ENCODE measurements around the gene NR3C1.
"Not testable (repeated sequence)": the region's sequence is repeated elsewhere in the genome, so short reads cannot be mapped to it uniquely, and the experiment has no call there.

NR3C1 gene

DNA sequence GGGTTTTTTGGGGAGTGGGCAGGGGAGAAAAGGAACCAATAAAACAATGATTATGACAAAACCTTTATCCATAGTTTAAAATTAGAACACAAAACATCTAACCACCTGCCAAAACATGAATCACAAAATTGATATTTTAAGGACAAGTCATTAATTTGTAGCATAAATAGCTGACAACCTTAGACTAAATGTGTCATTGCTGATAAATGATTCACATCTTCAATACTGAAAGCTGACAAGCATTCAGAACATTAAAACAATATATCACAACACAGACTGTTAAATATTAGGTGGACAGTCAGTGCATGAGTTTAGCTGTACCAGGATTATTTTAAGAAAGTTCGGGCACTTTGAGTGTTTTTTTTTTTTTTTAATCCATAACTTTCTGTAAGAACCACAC, 71.5 kb downstream of the NR3C1 start:
- Histone ChIP-seq H3K27ac (ENCODE audit: low read length) (no peak overlapping the region), H3K4me3 (ENCODE audit: low read length) (no peak overlapping the region), H3K36me3 (replicated peaks; ENCODE audit: insufficient read depth, low read length) (no peaks in the 10 kb centered on the region), H3K27me3 (replicated peaks; ENCODE audit: insufficient read depth, low read length) (no peaks in the 10 kb centered on the region), H3K9me3 (replicated peaks; ENCODE audit: insufficient read depth, low read length) (no peaks in the 10 kb centered on the region), H3K9ac (ENCODE audit: low read length) (no peak overlapping the region), H3F3A (ENCODE audit: insufficient read depth, low read length) (no peaks in the 10 kb centered on the region), H3K4me2 (ENCODE audit: low read depth, low read length) (no peak overlapping the region), H3K9me2 (replicated peaks; ENCODE audit: insufficient read depth, low read length) (no peaks in the 10 kb centered on the region), H4K20me1 (ENCODE audit: insufficient read depth, low read length) (peaks cover 19% of the 10 kb centered on the region), H3K79me2 (ENCODE audit: low read length) (peaks cover 87% of the 10 kb centered on the region), H2AFZ (ENCODE audit: low read length) (no peak overlapping the region), H3K4me1 (ENCODE audit: low read length) (peaks cover 9% of the 10 kb centered on the region)
- DNase-seq = no peak
- TF ChIP-seq EZH2phosphoT487 (IDR thresholded peaks at IDR 0.05; ENCODE audit: low read length) (no peak), EZH2 (optimal IDR thresholded peaks at IDR 0.05; ENCODE audit: low read depth, low read length) (no peak)
- TF ChIP-seq, protein P1, sequence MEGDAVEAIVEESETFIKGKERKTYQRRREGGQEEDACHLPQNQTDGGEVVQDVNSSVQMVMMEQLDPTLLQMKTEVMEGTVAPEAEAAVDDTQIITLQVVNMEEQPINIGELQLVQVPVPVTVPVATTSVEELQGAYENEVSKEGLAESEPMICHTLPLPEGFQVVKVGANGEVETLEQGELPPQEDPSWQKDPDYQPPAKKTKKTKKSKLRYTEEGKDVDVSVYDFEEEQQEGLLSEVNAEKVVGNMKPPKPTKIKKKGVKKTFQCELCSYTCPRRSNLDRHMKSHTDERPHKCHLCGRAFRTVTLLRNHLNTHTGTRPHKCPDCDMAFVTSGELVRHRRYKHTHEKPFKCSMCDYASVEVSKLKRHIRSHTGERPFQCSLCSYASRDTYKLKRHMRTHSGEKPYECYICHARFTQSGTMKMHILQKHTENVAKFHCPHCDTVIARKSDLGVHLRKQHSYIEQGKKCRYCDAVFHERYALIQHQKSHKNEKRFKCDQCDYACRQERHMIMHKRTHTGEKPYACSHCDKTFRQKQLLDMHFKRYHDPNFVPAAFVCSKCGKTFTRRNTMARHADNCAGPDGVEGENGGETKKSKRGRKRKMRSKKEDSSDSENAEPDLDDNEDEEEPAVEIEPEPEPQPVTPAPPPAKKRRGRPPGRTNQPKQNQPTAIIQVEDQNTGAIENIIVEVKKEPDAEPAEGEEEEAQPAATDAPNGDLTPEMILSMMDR (IDR thresholded peaks at IDR 0.05; ENCODE audit: low read length) = no peak

DNA sequence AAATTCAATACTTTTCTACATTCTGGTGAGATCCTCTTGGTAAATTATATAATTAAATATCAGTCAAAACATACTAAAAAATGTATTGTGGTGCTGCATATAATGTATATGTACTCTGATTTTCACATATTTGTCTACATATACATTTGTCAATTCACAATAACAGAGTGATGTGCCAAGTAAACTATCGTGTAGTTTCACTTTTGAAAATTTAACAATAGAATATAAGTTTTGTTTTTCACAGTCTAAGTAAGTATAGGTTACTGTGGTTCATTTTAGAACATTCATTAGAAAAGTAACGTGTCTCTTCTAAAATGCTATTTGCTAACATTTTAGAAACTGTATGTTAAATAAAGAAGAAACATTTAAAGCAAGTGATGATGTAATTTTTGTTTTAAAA, 73.6 kb downstream of the NR3C1 start:
- H3K9me3 ChIP-seq (replicated peaks; ENCODE audit: insufficient read depth, low read length) = no peaks in the 10 kb centered on the region
- no peak overlapping the region for H3K27ac ChIP-seq (ENCODE audit: low read length)
- peaks cover 9% of the 10 kb centered on the region for H3K4me1 ChIP-seq (ENCODE audit: low read length)
- peaks cover 87% of the 10 kb centered on the region for H3K79me2 ChIP-seq (ENCODE audit: low read length)
- DNase-seq = no peak
- H3F3A ChIP-seq (ENCODE audit: insufficient read depth, low read length) = no peaks in the 10 kb centered on the region
- H3K36me3 ChIP-seq (replicated peaks; ENCODE audit: insufficient read depth, low read length) = no peaks in the 10 kb centered on the region
- TF ChIP-seq EZH2 (optimal IDR thresholded peaks at IDR 0.05; ENCODE audit: low read depth, low read length) (no peak), EZH2phosphoT487 (IDR thresholded peaks at IDR 0.05; ENCODE audit: low read length) (no peak)
- TF ChIP-seq, protein P1 (IDR thresholded peaks at IDR 0.05; ENCODE audit: low read length) = no peak
- H3K4me3 ChIP-seq (ENCODE audit: low read length) = no peak overlapping the region
- H3K4me2 ChIP-seq (ENCODE audit: low read depth, low read length) = peak overlapping the region; percentile 21; the same call in 1 of the 2 replicates
- peaks cover 15% of the 10 kb centered on the region for H4K20me1 ChIP-seq (ENCODE audit: insufficient read depth, low read length)
- H3K27me3 ChIP-seq (replicated peaks; ENCODE audit: insufficient read depth, low read length) = no peaks in the 10 kb centered on the region
- H3K9ac ChIP-seq (ENCODE audit: low read length) = no peak overlapping the region
- H2AFZ ChIP-seq (ENCODE audit: low read length) = no peak overlapping the region
- no peaks in the 10 kb centered on the region for H3K9me2 ChIP-seq (replicated peaks; ENCODE audit: insufficient read depth, low read length)

DNA sequence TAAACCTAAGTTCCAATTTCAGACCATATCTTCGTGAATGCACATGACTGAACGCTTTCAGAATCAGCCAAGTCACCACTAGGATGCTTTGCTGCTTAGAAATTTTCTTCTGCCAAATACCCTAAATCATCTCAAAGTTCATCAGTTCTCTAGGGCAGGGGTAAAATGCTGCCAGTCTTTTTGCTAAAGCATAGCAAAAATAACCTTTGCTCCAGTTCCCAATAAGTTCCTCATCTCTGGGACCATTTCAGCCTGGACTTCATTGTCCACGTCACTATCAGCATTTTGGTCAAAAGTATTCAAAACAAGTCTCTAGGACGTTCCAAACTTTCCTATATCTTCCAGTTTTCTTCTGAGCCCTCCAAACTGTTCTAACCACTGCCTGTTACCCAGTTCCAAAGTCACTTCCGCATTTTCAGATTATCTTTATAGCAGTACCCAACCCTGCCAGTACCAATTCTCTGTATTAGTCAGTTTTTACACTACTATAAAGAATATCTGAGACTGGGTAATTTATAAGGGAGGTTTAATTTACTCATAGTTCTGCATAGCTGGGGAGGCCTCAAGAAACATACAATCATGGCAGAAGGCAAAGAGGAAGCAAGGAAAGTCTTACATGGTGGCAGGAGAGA, 74.8 kb downstream of the NR3C1 start:
- Histone ChIP-seq H3K9ac (ENCODE audit: low read length) (no peak overlapping the region), H3K27me3 (replicated peaks; ENCODE audit: insufficient read depth, low read length) (no peaks in the 10 kb centered on the region), H3K4me2 (ENCODE audit: low read depth, low read length) (no peak overlapping the region), H2AFZ (ENCODE audit: low read length) (no peak overlapping the region), H3K4me1 (ENCODE audit: low read length) (peaks cover 9% of the 10 kb centered on the region), H4K20me1 (ENCODE audit: insufficient read depth, low read length) (peaks cover 12% of the 10 kb centered on the region), H3K9me3 (replicated peaks; ENCODE audit: insufficient read depth, low read length) (no peaks in the 10 kb centered on the region), H3K27ac (ENCODE audit: low read length) (no peak overlapping the region), H3K4me3 (ENCODE audit: low read length) (no peak overlapping the region), H3F3A (ENCODE audit: insufficient read depth, low read length) (no peaks in the 10 kb centered on the region), H3K36me3 (replicated peaks; ENCODE audit: insufficient read depth, low read length) (no peaks in the 10 kb centered on the region), H3K79me2 (ENCODE audit: low read length) (peaks cover 91% of the 10 kb centered on the region), H3K9me2 (replicated peaks; ENCODE audit: insufficient read depth, low read length) (no peaks in the 10 kb centered on the region)
- TF ChIP-seq, protein P1 (IDR thresholded peaks at IDR 0.05; ENCODE audit: low read length) = no peak
- no peak for TF ChIP-seq EZH2phosphoT487 (IDR thresholded peaks at IDR 0.05; ENCODE audit: low read length)
- no peak for DNase-seq

DNA sequence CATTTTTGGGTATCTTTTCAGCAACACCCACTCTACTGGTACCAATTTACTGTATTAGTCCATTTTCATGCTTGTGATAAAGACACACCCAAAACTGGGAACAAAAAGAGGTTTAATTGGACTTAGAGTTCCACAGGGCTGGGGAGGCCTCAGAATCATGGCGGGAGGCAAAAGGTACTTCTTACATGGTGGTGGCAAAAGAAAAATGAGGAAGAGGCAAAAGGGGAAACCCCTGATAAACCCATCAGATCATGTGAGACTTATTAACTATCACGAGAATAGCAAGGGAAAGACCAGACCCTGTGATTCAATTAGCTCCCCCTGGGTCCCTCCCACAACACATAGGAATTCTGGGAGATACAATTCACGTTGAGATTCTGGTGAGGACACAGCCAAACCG, 78.4 kb downstream of the NR3C1 start:
- not testable (repeated sequence) for H3F3A ChIP-seq (ENCODE audit: insufficient read depth, low read length); H3K27me3 ChIP-seq (replicated peaks; ENCODE audit: insufficient read depth, low read length); H2AFZ ChIP-seq (ENCODE audit: low read length); H3K4me3 ChIP-seq (ENCODE audit: low read length); H3K36me3 ChIP-seq (replicated peaks; ENCODE audit: insufficient read depth, low read length); H3K9me3 ChIP-seq (replicated peaks; ENCODE audit: insufficient read depth, low read length); H3K4me2 ChIP-seq (ENCODE audit: low read depth, low read length); DNase-seq; H4K20me1 ChIP-seq (ENCODE audit: insufficient read depth, low read length); H3K9ac ChIP-seq (ENCODE audit: low read length); H3K9me2 ChIP-seq (replicated peaks; ENCODE audit: insufficient read depth, low read length); H3K27ac ChIP-seq (ENCODE audit: low read length)
- Histone ChIP-seq H3K4me1 (ENCODE audit: low read length) (peaks cover 11% of the 10 kb centered on the region; the same call in 1 of the 2 replicates), H3K79me2 (ENCODE audit: low read length) (peaks cover 100% of the 10 kb centered on the region)

DNA sequence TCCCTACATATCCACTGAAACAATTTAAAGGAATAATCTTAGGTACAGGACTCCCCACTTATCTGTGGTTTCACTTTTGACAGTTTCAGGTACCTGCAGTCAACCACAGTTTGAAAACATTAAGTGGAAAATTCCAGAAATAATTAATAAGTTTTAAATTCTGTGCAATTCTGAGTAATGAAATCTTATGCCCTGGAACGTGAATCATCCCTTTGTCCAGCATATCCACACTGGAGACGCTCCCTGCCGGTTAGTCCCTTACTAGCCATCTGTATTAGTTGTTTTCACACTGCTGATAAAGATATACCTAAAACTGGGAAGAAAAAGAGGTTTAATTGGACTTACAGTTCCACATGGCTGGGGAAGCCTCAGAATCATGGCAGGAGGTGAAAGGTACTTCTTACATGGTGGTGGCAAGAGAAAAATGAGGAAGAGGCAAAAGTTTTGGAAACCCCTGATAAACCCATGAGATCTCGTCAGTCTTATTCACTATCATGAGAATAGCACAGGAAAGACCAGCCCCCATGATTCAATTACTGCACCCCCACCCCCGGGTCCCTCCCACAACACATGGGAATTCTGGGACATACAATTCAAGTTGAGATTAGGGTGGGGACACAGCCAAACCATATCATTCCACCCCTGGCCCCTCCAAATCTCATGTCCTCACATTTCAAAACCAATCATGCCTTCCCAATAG, 80.4 kb downstream of the NR3C1 start:
- DNase-seq; H3K4me1 ChIP-seq (ENCODE audit: low read length); H3K9me3 ChIP-seq (replicated peaks; ENCODE audit: insufficient read depth, low read length); H3K9ac ChIP-seq (ENCODE audit: low read length); H3K9me2 ChIP-seq (replicated peaks; ENCODE audit: insufficient read depth, low read length); H3F3A ChIP-seq (ENCODE audit: insufficient read depth, low read length); H2AFZ ChIP-seq (ENCODE audit: low read length); H3K36me3 ChIP-seq (replicated peaks; ENCODE audit: insufficient read depth, low read length); H3K27me3 ChIP-seq (replicated peaks; ENCODE audit: insufficient read depth, low read length); H3K4me2 ChIP-seq (ENCODE audit: low read depth, low read length); H3K27ac ChIP-seq (ENCODE audit: low read length); H3K4me3 ChIP-seq (ENCODE audit: low read length); H4K20me1 ChIP-seq (ENCODE audit: insufficient read depth, low read length): not testable (repeated sequence)
- peaks cover 100% of the 10 kb centered on the region for H3K79me2 ChIP-seq (ENCODE audit: low read length)
